Loucy (cell line): ENCODE results near the gene MPDZ.

Experiments used
- H2AFZ ChIP-seq: fragments of 200-600 bp; sonication (generic); 2 replicates; pipeline ENCODE4 v1.6.0; 2016; ENCODE audit warnings: antibody characterized with exemption, mild to moderate bottlenecking, low read length, moderate library complexity
- H3F3A ChIP-seq: fragments of 200-600 bp; 2 replicates; pipeline ENCODE4 v1.6.0; 2016; ENCODE audit warnings: antibody characterized with exemption, low read depth, mild to moderate bottlenecking
- H3K27me3 ChIP-seq: fragments of 200-600 bp; sonication (generic); 2 replicates; pipeline ENCODE4 v1.6.1; 2014; ENCODE audit warnings: low read length, mild to moderate bottlenecking; ENCODE audit not compliant: insufficient read depth, poor library complexity, severe bottlenecking
- H3K36me3 ChIP-seq: fragments of 200-600 bp; sonication (generic); 2 replicates; pipeline ENCODE4 v1.6.1; 2016; ENCODE audit warnings: low read length; ENCODE audit not compliant: insufficient read depth
- H3K4me1 ChIP-seq: fragments of 200-600 bp; sonication (generic); 2 replicates; pipeline ENCODE4 v1.5.1; 2014; ENCODE audit warnings: low read length, mild to moderate bottlenecking; ENCODE audit not compliant: insufficient read depth, poor library complexity, severe bottlenecking
- H3K4me2 ChIP-seq: fragments of 200-600 bp; sonication (generic); 2 replicates; pipeline ENCODE4 v1.6.0; 2014; ENCODE audit warnings: antibody characterized with exemption, low read length, low read depth, mild to moderate bottlenecking; ENCODE audit not compliant: poor library complexity, severe bottlenecking
- H3K4me3 ChIP-seq: fragments of 200-600 bp; sonication (generic); 2 replicates; pipeline ENCODE4 v1.5.1; 2014; ENCODE audit warnings: low read length, mild to moderate bottlenecking, mixed read lengths; ENCODE audit not compliant: poor library complexity, severe bottlenecking
- H3K79me2 ChIP-seq: fragments of 200-600 bp; sonication (generic); 2 replicates; pipeline ENCODE4 v1.6.1; 2014; ENCODE audit warnings: low read length; ENCODE audit not compliant: insufficient read depth
- H3K9ac ChIP-seq: fragments of 200-600 bp; sonication (generic); 2 replicates; pipeline ENCODE4 v1.6.0; 2014; ENCODE audit warnings: mild to moderate bottlenecking, low read depth, low read length, moderate library complexity; ENCODE audit not compliant: poor library complexity, severe bottlenecking
- H3K9me2 ChIP-seq: fragments of 200-600 bp; sonication (generic); replicated peaks from 2 replicates; pipeline ENCODE4 v1.6.1; 2016; ENCODE audit warnings: low read depth, low read length, mixed read lengths
- H3K9me3 ChIP-seq: fragments of 200-600 bp; sonication (generic); 2 replicates; pipeline ENCODE4 v1.6.1; 2014; ENCODE audit warnings: mild to moderate bottlenecking, antibody characterized with exemption, low read length, low read depth; ENCODE audit not compliant: insufficient read depth
- H4K20me1 ChIP-seq: fragments of 200-600 bp; sonication (generic); 2 replicates; pipeline ENCODE4 v1.6.0; 2014; ENCODE audit warnings: antibody characterized with exemption, low read length, mild to moderate bottlenecking; ENCODE audit not compliant: insufficient read depth, poor library complexity, severe bottlenecking
- EZH2phosphoT487 ChIP-seq: fragments of 200-600 bp; IDR thresholded peaks from 2 replicates; pipeline ENCODE4 v1.6.1; 2018; ENCODE audit warnings: antibody characterized with exemption, mild to moderate bottlenecking, moderate library complexity, borderline replicate concordance
- TF ChIP-seq, protein P1 (sequence below): fragments of 200-600 bp; sonication (generic); conservative IDR thresholded peaks from 2 replicates; pipeline ENCODE4 v1.5.1; 2014; ENCODE audit warnings: mild to moderate bottlenecking, antibody characterized with exemption, low read length

MPDZ gene

DNA sequence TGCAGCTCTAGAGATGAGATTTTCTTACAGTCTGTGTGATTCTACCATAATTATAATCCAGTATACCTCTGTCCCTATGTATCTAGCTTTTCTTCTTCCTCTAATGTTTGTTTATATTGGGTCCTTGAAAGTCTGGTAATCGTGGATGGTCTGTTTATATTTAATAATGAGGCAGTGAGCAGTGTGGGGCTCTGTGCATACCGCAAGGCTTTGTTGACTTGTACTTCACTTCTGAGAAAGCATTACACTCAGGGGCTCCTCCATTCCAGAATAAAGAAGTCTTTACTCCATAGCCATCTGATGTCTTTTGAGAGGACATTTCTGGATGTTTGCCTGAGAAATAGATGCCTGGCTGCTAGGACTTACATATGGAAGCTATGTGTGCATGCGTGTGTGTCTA, 4.5 kb upstream of the MPDZ start:
- no peaks in the 10 kb centered on the region for H3K4me1 ChIP-seq
- no peaks in the 10 kb centered on the region for H4K20me1 ChIP-seq
- H3K27me3 ChIP-seq, result no peaks in the 10 kb centered on the region
- H3K9me2 ChIP-seq, result no peaks in the 10 kb centered on the region
- no peak overlapping the region for H3K4me2 ChIP-seq
- H3K79me2 ChIP-seq, result no peaks in the 10 kb centered on the region
- H3K9me3 ChIP-seq, result no peaks in the 10 kb centered on the region
- no peak overlapping the region for H3K4me3 ChIP-seq
- TF ChIP-seq, protein P1, sequence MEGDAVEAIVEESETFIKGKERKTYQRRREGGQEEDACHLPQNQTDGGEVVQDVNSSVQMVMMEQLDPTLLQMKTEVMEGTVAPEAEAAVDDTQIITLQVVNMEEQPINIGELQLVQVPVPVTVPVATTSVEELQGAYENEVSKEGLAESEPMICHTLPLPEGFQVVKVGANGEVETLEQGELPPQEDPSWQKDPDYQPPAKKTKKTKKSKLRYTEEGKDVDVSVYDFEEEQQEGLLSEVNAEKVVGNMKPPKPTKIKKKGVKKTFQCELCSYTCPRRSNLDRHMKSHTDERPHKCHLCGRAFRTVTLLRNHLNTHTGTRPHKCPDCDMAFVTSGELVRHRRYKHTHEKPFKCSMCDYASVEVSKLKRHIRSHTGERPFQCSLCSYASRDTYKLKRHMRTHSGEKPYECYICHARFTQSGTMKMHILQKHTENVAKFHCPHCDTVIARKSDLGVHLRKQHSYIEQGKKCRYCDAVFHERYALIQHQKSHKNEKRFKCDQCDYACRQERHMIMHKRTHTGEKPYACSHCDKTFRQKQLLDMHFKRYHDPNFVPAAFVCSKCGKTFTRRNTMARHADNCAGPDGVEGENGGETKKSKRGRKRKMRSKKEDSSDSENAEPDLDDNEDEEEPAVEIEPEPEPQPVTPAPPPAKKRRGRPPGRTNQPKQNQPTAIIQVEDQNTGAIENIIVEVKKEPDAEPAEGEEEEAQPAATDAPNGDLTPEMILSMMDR, result no peak
- TF ChIP-seq EZH2phosphoT487, result no peak
- H3F3A ChIP-seq, result no peaks in the 10 kb centered on the region
- no peak overlapping the region for H2AFZ ChIP-seq
- H3K36me3 ChIP-seq, result no peaks in the 10 kb centered on the region
- no peak overlapping the region for H3K9ac ChIP-seq

DNA sequence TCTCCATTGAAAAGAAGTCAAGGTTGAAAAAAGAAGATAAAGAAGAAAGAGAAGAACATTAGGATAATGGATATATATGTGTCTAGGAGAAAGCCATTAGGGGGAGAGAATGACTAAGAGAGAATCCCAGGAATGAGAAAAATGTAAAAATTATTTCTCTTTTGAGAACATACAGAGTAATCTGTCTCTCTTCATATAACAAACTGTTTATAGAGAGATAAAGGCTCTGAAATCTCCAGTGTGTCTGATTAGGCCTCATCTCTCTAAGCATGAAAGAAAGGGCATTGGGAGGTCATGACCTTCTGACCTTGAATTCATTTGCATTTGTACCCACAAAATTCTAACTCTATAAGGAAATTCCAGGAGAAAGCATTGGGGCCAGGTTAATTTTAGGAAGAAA, 3.5 kb upstream of the MPDZ start:
- no peaks in the 10 kb centered on the region for H3K79me2 ChIP-seq
- no peak overlapping the region for H2AFZ ChIP-seq
- H3K9me3 ChIP-seq, result no peaks in the 10 kb centered on the region
- H3F3A ChIP-seq, result no peaks in the 10 kb centered on the region
- H4K20me1 ChIP-seq, result no peaks in the 10 kb centered on the region
- TF ChIP-seq EZH2phosphoT487, result no peak
- TF ChIP-seq, protein P1, result no peak
- no peaks in the 10 kb centered on the region for H3K36me3 ChIP-seq
- H3K9me2 ChIP-seq, result no peaks in the 10 kb centered on the region
- H3K4me3 ChIP-seq, result no peak overlapping the region
- no peaks in the 10 kb centered on the region for H3K4me1 ChIP-seq
- H3K9ac ChIP-seq, result no peak overlapping the region
- no peaks in the 10 kb centered on the region for H3K27me3 ChIP-seq
- no peak overlapping the region for H3K4me2 ChIP-seq

DNA sequence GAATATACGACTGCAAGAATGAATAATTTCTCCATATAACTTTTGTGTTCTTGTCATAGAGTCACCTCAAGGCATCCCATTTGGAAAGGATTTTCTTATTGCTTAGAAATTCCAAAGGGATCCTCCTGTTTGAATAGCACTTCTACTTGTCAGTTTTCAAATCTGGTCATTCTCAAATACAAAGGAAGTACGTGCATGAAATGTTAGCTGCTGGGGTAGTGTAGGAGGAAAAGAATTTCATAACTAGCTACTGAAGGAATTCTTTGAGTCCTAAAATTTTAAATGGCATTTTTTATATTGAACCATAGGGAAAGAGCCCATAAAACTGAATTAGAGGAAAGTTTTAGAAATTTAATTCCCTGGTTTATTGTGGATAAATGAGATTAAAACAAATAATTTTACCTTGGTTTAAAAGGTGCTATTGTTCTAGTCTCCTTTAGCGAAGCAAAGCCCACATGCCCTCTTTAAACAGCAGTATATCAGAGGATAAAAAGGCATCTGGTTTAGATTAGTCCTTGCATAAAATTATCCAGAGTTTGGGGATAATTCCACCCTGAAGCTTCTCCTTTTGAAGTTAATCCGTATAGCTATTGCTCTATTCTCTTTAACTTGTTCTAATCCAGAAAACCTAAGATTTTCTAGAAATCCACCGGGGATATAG, 2.0 kb upstream of the MPDZ start:
- H2AFZ ChIP-seq, result no peak overlapping the region
- no peak for TF ChIP-seq EZH2phosphoT487
- TF ChIP-seq, protein P1, result no peak
- no peaks in the 10 kb centered on the region for H3K79me2 ChIP-seq
- H4K20me1 ChIP-seq, result no peaks in the 10 kb centered on the region
- H3K4me1 ChIP-seq, result no peaks in the 10 kb centered on the region
- no peaks in the 10 kb centered on the region for H3F3A ChIP-seq
- H3K4me2 ChIP-seq, result no peak overlapping the region
- H3K36me3 ChIP-seq, result no peaks in the 10 kb centered on the region
- H3K9ac ChIP-seq, result no peak overlapping the region
- no peak overlapping the region for H3K4me3 ChIP-seq
- H3K9me3 ChIP-seq, result no peaks in the 10 kb centered on the region
- no peaks in the 10 kb centered on the region for H3K9me2 ChIP-seq
- H3K27me3 ChIP-seq, result no peaks in the 10 kb centered on the region
